ENCODE data around the gene TNIK.

DNA sequence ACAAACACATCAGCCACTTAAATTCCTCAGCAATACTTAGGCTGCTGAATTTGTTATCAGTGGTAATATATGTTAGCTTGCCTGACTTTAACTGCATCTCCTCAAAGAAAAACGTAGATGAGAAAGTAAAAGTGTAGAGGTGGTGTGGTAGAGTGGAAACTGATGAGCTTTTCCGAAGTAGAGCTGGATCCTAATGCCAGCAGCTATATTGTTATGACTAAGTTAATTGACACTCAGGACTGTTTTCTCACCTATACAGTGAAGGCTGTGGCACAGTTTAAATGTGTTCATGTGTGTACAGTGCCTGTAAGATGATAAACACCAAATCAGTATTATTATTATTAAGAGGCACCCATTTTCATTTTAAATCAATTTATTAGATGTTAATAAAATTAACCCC is 174.9 kb downstream of the TNIK start:
- no peak for TF ChIP-seq JUND (IDR thresholded peaks at IDR 0.05)
- no peak for TF ChIP-seq TAF1 (IDR thresholded peaks at IDR 0.05; ENCODE audit: borderline replicate concordance, low read depth, low read length)
- no peak for TF ChIP-seq EP300 (IDR thresholded peaks at IDR 0.05; ENCODE audit: borderline replicate concordance in 1 of 2, low read depth in 1 of 2, low read length in 1 of 2)
- TF ChIP-seq RXRA (IDR thresholded peaks at IDR 0.05; ENCODE audit: borderline replicate concordance, low read depth), result no peak
- TF ChIP-seq TEAD4 (IDR thresholded peaks at IDR 0.05; ENCODE audit: borderline replicate concordance, insufficient read depth), result no peak
- TF ChIP-seq PBX3 (IDR thresholded peaks at IDR 0.05), result no peak
- no peak for TF ChIP-seq RFX5 (IDR thresholded peaks at IDR 0.05; ENCODE audit: low read length)
